AML-193 (cell line): ENCODE measurements around the gene HACD1.
A peak's percentile ranks its signal among the peaks of the same experiment; 100 is the strongest.
"Not testable (repeated sequence)": the region's sequence is repeated elsewhere in the genome, so short reads cannot be mapped to it uniquely, and the experiment has no call there.

ENCODE experiments used
- DNase-seq, 2 experiments: peaks; one replicate each; lab custom pipeline; 2025; lab: John Stamatoyannopoulos, UW

The HACD1 gene

GRCh38 chr10:17643755-17644484, 26.7 kb upstream of the HACD1 start, which contains the start of gene STAM:
STAM (plus strand) TSS chr10:17644151; CDS start chr10:17644340, 189 bp downstream.
- peak; percentile 86 to 87 for DNase-seq

- peak in 1 of 2 experiments; percentile 62 for DNase-seq
Observed at GRCh38 chr10:17643339-17643754, 26.2 kb upstream of the HACD1 start.

- no peak for DNase-seq
Observed at GRCh38 chr10:17640331-17640816, 23.2 kb upstream of the HACD1 start.

GRCh38 chr10:17637869-17638268, 20.7 kb upstream of the HACD1 start:
- DNase-seq = no peak

- DNase-seq = no peak
Observed at GRCh38 chr10:17633353-17633752, 16.2 kb upstream of the HACD1 start.

GRCh38 chr10:17632590-17632989, 15.4 kb upstream of the HACD1 start:
- not testable (repeated sequence) for DNase-seq

- DNase-seq = no peak
Observed at GRCh38 chr10:17626656-17627055, 9.5 kb upstream of the HACD1 start.

GRCh38 chr10:17624996-17625395, 7.8 kb upstream of the HACD1 start:
- no peak for DNase-seq

- DNase-seq = no peak
Observed at GRCh38 chr10:17622061-17622460, 4.9 kb upstream of the HACD1 start.

GRCh38 chr10:17616403-17617030, 657 bp downstream of the HACD1 start:
- peak; percentile 68 to 73 for DNase-seq

GRCh38 chr10:17609523-17610079, 7.6 kb downstream of the HACD1 start:
- DNase-seq = no peak

- peak; percentile 53 to 61 for DNase-seq
Observed at GRCh38 chr10:17607603-17608332, 9.4 kb downstream of the HACD1 start.

- DNase-seq = no peak
Observed at GRCh38 chr10:17607060-17607459, 10.1 kb downstream of the HACD1 start.

GRCh38 chr10:17606547-17607040, 10.6 kb downstream of the HACD1 start:
- DNase-seq = no peak

GRCh38 chr10:17605936-17606335, 11.2 kb downstream of the HACD1 start:
- DNase-seq = no peak

- DNase-seq = no peak
Observed at GRCh38 chr10:17599089-17599488, 18.1 kb downstream of the HACD1 start.

GRCh38 chr10:17597386-17597785, 19.8 kb downstream of the HACD1 start:
- no peak for DNase-seq

- no peak for DNase-seq
Observed at GRCh38 chr10:17590969-17591645, 26.1 kb downstream of the HACD1 start.

- not testable (repeated sequence) for DNase-seq
Observed at GRCh38 chr10:17589316-17589715, 27.9 kb downstream of the HACD1 start.

- DNase-seq = no peak
Observed at GRCh38 chr10:17588420-17588819, 28.8 kb downstream of the HACD1 start.

GRCh38 chr10:17587321-17587720, 29.9 kb downstream of the HACD1 start:
- DNase-seq = not testable (repeated sequence)
